Type B pancreatic cell (in vitro differentiated cells): ENCODE results near the gene XYLT1. TPM values are rescaled to one million over a fixed set of nuclear protein-coding genes. Genes with fewer than 3 reads are reported as not detected.

Experiments
- DNase-seq: peaks from one replicate; pipeline ENCODE4 v3.0.0; 2021; ENCODE audit warnings: mixed read lengths; ENCODE audit not compliant: unreplicated experiment; ENCODE audit errors: extremely low spot score
- H3K27ac Mint-ChIP-seq: 2 replicates; pipeline ENCODE4 v1.8.0; 2021; ENCODE audit warnings: mild to moderate bottlenecking, mixed read lengths
- H3K27me3 Mint-ChIP-seq: 2 replicates; pipeline ENCODE4 v1.8.0; 2021; ENCODE audit warnings: mixed read lengths
- H3K36me3 Mint-ChIP-seq: 2 replicates; pipeline ENCODE4 v1.8.0; 2021; ENCODE audit warnings: mixed read lengths
- H3K4me1 Mint-ChIP-seq: one replicate; pipeline ENCODE4 v1.8.0; 2021; ENCODE audit warnings: mixed read lengths; ENCODE audit not compliant: unreplicated experiment
- H3K4me3 Mint-ChIP-seq: 2 replicates; pipeline ENCODE4 v1.8.0; 2021; ENCODE audit warnings: mild to moderate bottlenecking, mixed read lengths
- H3K9me3 Mint-ChIP-seq: 2 replicates; pipeline ENCODE4 v1.8.0; 2021; ENCODE audit warnings: mixed read lengths
- CTCF ChIP-seq: fragments of 200-600 bp; sonication (generic); conservative IDR thresholded peaks from 2 replicates; pipeline ENCODE4 v1.5.0; 2021; ENCODE audit warnings: antibody characterized with exemption, mild to moderate bottlenecking
- total RNA-seq: library from RNA; stranded (reverse); gene quantifications from 2 replicates; pipeline ENCODE4 v1.2.1, GENCODE V29; 2021; ENCODE audit warnings: low replicate concordance

Gene XYLT1
- total RNA-seq, 1 donor from 2014 or later: 14.9 TPM

DNA sequence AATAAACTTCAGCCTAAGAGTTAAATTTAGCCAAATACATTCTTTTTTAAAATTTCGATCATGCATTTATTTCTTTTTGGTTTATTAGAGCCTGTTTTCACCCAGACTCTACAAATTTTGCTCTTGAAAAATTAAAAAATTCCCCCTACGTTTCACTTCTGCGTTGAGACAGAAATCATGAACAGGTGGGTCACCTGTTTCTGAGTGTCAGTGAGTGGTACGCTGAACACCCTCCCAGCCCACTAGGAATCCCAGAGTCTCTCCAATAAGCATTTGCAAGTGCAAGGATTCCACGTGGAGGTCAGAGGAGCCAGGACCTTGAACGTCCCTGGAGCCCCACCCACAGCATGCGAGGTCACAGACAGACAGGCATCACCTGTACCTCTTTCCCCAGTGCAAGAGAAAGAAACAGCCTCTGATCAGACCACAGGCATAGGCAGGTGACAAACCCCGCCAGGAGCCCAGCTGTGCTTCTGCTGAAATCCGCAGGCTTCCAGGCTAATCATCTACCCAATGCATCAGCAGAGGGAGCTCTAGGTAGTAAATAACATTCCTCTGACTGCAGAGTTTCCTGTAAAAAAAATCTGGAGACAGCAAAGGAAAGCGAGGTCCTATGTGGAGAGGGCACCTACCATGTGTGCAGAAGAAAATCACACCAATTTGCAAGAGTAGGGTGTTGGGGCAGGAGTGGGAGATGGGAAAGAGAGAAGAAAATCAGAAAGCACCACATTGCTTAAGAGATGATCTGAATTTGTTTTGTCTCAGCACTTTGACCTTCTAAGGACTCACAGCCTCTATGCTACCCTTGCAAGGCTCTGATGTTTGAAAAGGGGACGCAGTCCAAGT is 5.9 kb upstream of the XYLT1 start:
- no peaks in the 10 kb centered on the region for H3K9me3 Mint-ChIP-seq
- peaks cover 23% of the 10 kb centered on the region for H3K27me3 Mint-ChIP-seq
- peaks cover 23% of the 10 kb centered on the region for H3K4me1 Mint-ChIP-seq
- DNase-seq: no peak
- no peak overlapping the region for H3K4me3 Mint-ChIP-seq
- peak; percentile 76 for TF ChIP-seq CTCF
- H3K27ac Mint-ChIP-seq: peak overlapping the region; percentile 18
- no peaks in the 10 kb centered on the region for H3K36me3 Mint-ChIP-seq

GRCh38 chr16:17475104-17475503 is 4.3 kb upstream of the XYLT1 start:
- no peaks in the 10 kb centered on the region for H3K36me3 Mint-ChIP-seq
- no peak for TF ChIP-seq CTCF
- H3K4me1 Mint-ChIP-seq: peaks cover 23% of the 10 kb centered on the region
- DNase-seq: no peak
- no peak overlapping the region for H3K4me3 Mint-ChIP-seq
- peaks cover 23% of the 10 kb centered on the region for H3K27me3 Mint-ChIP-seq
- H3K9me3 Mint-ChIP-seq: no peaks in the 10 kb centered on the region
- H3K27ac Mint-ChIP-seq: no peak overlapping the region

- Mint-ChIP-seq H3K4me1 (peaks cover 26% of the 10 kb centered on the region), H3K36me3 (no peaks in the 10 kb centered on the region), H3K27me3 (peaks cover 27% of the 10 kb centered on the region), H3K27ac (no peak overlapping the region), H3K9me3 (no peaks in the 10 kb centered on the region), H3K4me3 (no peak overlapping the region)
- DNase-seq: no peak
- TF ChIP-seq CTCF: no peak
These were observed 3.8 kb upstream of the XYLT1 start for GRCh38 chr16:17474572-17474971.

GRCh38 chr16:17474037-17474436 is 3.3 kb upstream of the XYLT1 start:
- no peak for TF ChIP-seq CTCF
- H3K4me1 Mint-ChIP-seq: peaks cover 31% of the 10 kb centered on the region
- H3K27me3 Mint-ChIP-seq: peaks cover 32% of the 10 kb centered on the region
- no peaks in the 10 kb centered on the region for H3K36me3 Mint-ChIP-seq
- no peak overlapping the region for H3K27ac Mint-ChIP-seq
- DNase-seq: no peak
- H3K9me3 Mint-ChIP-seq: no peaks in the 10 kb centered on the region
- no peak overlapping the region for H3K4me3 Mint-ChIP-seq

DNA sequence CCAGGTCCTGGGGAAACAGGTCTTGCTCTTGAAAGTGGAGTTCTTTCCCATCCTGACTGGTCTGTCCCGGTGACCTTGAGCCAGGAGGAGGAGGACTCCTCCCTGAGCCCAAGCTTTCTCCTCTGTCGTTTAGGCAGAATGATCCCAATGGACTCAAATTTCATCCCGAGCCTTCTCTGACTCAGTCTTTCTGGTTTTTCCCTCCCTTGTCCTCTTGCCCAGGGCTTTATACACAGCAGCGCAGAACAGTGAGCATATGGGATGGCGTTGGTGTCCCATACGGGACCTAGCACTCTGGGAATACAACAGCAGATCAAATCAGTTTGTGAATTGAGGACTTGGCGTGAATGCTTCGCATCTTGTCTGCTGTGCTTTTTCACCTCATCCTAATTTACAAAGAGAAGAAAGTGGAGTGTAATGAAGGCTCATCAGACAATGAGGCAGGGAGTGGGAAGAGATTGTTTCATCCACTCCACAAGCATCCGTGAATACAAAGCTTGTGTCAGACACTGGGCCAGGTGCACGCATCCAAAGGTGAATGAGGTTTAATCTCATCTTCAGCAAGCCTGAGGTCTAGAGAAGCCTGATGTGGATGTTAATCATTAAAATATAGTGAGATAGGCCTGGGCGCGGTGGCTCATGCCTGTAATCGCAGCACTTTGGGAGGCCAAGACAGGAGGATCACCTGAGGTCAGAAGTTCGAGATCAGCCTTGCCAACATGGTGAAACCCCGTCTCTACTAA is 1.1 kb upstream of the XYLT1 start:
- DNase-seq: no peak
- H3K36me3 Mint-ChIP-seq: no peaks in the 10 kb centered on the region
- H3K4me3 Mint-ChIP-seq: peak overlapping the region; percentile 83
- H3K4me1 Mint-ChIP-seq: peaks cover 48% of the 10 kb centered on the region
- H3K27me3 Mint-ChIP-seq: peaks cover 41% of the 10 kb centered on the region
- TF ChIP-seq CTCF: no peak
- H3K27ac Mint-ChIP-seq: no peak overlapping the region
- no peaks in the 10 kb centered on the region for H3K9me3 Mint-ChIP-seq
